Stimulated activated CD8-positive, alpha-beta memory T cell treated with anti-CD3 and anti-CD28 coated beads, Interleukin-12 subunit alpha, Interleukin-12 subunit beta, amount 100 ng/mL, for 1 hour (primary cell): ENCODE data around the gene HAAO.

Experiments
- DNase-seq: peaks from one replicate; pipeline ENCODE4 v3.0.0-alpha.2; 2020; ENCODE audit warnings: low read depth

The HAAO gene

DNA sequence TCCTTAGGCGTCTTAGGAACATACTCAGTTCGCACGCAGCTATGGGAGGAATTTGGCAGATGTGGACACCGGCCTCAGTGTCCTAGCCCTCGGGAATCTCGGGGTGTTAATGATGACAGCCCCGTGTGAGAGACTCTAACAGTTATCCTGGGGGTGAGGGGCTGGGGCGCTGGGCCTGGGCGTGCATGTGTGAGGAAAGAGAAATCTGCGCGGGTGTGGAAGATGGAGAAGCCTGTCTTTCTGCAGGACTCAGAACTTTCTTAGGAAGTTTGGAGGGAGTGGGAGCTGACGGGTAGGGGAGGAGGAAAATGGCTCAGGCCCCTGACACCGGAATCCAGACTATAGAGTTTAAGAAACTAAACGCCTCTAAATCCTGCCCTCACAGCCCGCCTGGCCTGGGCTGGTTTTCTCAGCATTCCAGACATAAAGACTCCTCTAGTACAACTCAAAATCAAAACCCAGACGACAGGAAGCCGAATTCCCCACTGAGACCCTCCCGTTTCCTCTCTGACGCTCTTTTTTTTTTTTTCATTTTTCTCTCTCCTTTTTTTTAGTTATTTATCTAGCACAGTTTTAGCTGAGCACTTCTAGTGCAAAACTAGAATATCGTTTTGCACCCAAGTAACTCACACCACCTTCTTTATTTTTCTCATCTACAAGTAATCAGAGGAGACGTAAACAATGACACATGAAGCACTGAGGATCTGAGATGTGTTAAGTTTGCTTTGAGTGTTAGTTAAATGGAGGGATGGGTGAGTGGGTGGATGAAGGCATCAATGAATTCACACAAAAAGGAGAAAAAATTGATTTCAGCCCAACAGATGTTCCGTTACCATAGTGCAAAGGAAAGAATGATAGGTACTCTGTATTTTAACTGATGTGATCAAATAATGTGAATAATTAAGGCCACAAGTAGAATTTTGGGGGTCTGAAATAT is 1.2 kb upstream of the HAAO start:
- DNase-seq, result no peak

DNA sequence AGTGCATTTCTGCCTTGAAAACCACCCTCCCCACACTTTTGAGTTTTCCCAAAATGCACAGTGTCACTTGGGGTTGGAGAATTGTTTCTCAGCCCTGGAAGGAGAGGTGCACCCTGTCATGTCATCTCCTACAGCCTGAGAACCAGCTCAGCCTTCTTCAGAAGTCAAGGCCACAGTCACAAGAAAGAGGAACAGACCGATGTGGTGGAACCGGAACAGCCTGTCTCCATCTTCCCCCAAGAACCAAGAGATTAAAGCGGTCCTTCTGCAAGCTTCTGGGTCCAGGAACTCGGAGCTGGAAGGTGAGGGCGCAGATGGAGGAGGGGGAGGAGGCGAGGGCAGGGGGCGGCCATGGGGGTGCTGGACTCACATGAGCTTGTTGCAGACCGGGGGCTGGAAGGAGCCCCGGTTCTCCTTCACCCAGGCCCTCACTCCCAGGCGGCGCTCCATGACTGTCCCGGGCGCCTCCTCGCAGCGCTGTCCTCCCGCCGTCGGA is 248 bp downstream of the HAAO start:
- DNase-seq, result no peak

DNA sequence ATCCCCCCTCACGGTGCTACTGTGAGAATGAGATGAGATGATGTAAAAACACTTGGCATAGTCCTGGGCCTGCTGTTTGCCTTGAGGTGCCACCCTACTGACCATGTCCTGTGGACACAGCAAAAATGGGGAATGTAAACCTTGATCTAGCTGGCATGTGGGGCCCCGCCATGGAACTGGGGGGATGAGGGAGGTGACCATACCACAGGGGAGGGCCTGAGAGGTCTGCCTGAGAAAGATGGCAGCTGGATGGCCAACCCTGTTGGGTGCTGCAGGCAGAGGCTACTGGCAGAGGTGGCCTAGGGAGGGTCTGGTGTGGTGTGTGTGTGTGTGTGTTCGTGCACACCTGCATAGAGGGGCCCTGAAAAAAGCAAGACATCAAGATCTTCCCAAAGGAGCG is 777 bp downstream of the HAAO start:
- no peak for DNase-seq

DNA sequence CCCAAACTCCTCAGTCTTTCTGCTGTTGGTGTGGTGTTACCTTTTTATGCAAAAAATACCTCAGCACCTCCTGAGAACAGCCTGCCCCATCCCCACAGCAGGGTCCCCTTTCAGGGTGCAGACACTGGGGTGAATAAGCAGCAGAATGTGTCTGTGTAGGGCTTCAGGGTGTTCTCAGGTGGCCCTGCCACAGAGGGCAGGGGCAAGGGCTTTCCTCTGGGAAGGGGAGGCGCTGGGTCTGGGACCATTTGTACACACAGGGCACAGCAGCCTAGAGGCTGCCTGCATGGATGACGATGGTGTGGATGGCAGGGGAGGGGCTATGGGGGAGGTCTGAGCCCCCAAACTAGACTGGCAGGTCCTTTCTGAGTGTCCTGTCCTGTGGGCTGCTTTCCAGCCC is 2.6 kb downstream of the HAAO start:
- DNase-seq, result no peak

DNA sequence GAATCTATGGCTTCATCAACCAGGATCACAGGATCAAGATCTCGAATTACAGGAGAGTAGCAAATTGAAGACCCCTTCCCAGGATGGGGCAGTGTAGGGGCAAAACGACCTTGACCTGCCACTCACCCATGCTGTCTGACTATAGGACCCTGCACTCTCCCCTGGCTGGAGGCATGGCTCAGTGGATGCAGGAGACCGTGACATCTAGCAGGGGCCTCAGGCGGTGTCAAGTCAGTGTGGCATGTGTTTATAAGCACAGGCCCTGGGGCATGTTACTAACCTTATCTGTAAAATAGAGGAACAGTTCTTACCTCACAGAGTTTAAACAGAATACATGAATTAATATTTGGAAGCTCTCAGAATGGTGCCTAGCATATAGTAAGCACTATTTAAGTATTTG is 3.5 kb downstream of the HAAO start:
- DNase-seq, result no peak

DNA sequence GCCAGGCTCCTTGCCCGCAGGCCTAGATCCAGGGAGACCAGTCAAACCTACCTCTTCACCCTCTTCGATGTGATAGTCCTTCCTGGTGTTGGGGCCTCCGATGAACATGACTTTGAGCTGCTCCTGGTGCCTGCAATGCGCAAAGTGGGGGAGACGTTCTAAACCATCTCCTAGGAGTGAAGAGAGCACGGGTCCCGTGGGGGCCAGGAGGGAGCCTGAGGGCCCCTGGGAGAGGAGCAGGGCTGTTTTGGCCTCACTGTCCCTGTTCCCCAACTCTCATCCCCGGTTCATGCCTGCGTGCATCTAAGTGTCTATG is 3.9 kb downstream of the HAAO start:
- DNase-seq, result no peak

DNA sequence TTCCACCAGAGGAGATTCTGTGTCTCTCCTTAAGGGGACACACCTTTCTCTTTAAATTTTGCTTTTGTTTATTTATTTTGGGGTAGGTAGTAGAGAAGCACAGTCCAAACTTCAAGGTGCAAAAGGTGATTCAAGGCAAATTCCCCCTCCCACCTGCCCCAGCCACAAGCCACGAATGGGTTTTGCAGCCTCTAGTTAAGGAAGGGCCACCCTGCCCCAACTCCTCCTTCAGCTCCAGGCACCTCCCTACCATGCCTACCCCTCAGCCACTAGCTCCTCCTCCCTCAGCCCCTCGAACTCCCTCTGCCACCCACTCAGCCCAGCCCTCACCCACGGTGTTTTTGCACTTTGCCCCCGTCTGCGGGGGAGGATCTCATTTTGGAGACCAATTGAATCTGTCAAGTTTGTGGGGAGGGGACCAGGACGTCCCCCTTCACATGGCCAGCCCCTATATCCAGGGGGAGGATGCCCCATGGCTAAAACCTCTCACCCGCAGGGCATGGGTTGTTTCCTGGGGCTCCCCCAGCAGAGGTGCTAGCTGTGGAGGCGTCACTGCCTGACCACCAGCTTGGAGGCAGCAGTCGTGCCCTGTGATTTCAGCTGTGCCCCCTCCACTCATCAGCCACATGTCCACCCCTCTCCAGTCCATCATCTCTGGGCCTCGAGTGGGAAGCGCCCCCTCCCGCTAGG is 4.5 kb downstream of the HAAO start:
- no peak for DNase-seq

DNA sequence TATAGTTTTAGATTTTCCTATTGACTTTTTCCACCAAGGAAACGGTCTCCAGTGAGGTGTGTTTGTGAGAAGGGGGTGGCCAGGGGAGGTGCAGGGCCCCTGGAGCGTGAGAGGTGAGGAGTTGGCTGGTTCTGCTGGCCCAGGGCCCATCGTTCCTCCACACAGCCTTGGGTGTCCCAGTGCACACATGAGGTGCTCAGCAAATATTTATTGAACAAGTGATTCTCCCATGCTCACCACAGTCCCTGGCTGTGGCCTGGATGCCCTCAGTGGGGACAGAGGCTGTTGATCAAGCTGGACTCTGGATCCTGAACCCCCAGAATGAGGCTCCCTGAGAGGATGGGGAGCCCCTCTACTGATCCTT is 5.0 kb downstream of the HAAO start:
- DNase-seq, result no peak

DNA sequence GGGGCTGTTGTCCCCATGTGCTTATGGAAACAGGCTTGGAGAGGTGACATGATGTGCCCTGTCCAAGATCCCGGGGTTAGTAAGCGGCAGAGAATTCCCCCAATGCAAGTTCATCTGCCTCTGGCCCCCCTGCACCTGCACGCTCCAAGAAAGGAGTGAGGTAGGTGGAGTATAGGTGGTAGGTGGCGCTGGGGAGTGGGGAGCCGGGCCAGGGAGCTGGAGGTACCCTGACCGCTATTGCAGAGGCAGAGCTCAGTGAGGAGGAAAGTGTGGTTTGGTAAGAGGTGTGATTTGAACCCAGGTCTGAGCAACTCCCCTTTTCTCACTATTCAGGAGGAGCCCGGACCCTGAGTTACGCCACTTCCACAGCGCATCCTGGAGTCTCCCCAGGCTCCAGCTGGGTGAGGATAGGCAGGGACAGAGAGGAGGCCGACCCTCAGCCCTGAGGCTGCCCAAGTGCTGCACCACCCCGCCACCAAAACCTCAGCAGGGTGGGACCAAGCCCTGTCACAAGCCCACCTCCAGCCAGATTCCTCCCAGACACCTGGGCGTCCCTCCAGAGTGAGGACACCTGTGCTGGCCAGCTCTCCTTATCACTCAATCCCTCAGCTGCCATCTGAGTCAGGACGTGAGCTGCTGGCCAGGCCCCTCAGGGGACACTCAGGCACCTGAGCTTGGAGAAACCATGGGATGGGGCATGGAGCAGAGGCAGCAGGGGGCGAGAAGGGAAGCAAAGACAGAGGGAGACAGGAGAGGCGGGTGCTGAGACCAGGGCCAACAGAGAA is 5.6 kb downstream of the HAAO start:
- DNase-seq, result no peak

DNA sequence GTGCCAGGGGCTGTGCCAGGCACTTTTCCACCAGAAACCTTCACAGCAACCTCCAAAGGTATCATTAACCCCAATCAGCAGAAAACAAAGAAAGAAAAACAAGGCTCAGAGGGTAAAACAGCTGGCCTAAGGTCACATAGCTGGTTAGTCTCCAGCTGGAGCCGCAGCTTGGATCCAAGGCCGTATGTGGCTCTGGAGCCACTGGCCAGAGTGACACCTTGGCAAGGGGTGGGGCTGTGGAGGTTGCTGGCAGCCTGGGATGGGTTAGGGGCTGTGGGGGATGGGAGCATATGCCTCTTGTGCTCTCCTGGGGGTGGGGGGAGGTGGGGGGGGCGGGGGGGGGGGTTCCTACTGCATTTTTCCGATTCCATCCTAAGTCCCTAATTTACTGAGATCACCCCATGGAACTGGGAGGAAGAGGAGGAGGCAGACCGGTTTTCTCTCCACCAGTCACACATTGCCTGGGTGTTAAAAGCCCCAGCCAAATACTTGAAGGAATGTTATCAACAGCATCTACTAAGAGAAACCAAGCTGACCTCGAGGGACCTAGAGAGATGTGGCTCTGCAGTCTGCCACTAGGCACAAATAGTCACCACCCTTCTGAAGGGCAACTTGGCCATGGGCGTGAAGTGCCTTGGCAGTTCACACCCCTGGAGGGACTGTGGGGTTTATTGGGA is 8.0 kb downstream of the HAAO start:
- no peak for DNase-seq

DNA sequence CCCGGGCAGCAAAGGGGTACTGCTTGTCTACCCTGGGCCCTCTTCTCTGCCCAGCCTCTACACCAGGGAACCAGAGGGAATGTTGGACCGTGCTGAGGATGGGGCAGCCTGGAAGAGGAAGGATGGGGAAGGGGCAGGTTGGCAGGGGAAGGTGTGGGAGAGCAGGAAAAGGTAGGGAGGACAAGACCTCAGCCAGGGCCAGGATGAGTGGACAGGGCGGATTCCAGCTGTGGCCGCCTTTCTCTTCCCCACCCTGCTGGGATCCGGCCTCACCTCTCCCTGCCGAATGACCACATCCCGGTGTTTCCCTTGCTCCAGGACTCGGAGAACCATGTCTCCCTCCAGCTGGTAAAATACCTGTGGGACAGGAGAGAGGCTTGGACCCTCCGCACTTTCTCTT is 8.9 kb downstream of the HAAO start:
- DNase-seq, result no peak

DNA sequence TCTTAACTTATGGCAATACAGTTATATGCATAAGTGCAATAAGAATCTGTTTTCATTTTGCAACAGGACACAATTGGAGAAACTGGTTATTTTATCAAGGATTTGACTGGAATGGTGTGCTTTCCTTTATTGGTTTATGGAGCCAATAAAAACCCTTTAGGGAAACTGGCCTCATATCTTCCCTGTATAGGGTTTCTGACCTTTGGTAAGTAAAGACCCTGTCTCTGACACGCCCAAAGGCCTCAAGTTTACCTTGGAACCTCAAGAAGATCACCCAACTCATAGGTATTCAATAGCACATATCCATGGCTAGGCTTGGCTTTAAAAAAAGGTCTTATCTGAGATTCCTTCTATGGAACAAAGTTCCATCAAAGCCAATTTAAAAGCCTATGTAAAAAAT is 11.2 kb downstream of the HAAO start:
- DNase-seq, result no peak

DNA sequence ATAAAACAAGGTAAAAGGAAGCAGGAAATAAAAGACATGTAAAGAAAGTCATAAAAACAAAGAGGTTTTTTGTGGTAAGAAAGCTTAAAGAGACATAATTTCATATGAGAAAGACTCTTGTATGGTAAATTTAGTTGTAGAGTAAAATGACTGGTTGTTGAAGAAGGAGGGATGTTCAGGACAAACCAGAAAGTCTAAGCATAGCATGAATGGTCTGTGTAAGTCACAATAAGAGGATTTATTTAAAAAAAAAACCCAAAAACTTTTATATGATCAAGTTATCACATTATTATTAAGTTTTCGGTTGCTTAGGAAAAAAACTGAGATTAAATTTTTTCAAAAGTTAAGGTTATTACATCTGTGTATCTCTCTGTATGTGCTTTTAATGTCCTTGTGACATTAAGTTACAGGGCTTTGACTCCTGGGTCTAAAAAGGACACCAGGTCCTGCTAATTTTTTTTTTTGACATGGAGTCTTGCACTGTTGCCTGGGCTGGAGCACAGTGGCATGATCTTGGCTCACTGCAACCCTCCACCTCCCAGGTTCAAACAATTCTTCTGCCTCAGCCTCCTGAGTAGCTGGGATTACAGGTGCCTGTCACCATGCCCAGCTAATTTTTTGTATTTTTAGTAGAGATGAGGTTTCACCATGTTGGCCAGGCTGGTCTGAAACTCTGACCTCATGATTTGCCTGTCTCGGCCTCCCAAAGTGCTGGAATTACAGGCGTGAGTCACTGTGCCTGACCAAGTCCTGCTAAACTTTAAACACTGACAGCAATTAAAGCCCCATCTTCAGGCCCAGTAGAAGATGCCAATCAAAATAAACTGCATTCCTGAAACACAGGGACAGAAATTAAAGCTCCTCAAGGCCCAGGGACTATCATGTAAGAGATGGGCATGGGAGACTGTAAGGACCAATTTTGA is 14.2 kb downstream of the HAAO start:
- no peak for DNase-seq

DNA sequence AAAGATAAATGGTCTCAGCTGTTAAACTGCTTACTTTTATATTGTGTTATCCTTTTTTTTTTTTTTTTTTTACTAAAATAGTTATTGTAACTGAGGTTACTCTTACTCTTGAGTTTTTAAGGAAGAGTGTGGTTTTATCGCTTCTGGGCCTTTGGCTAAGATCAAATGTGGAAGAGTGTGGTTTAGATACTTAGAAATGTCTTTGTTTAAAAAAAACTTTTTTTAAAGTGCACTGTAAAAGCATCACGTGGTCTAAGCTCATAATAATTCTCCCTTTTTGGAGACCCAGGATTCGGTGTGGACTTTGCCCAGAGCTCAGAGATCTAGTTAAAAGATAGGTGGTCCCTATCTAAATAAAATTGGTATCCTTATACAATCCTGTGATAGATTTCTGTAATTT is 16.6 kb downstream of the HAAO start:
- DNase-seq, result no peak

DNA sequence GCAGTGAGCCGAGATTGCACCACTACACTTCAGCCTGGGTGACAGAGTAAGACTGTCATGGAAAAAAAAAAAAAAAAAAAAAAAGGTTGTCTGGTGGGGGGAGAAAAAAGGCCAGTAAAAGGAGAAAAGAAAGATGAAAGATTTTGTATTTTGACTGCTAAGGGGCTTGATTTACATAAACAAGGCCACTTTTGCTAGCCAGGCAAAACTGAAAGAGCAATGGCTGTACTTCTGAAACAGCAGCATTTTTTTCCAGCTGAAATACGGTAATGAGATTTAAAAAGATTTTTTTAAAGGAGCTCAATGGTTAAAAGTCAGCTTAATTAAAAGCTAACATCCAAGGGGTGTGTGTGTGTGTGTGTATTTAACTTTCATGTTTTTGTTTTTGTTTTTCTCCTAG is 17.2 kb downstream of the HAAO start:
- DNase-seq, result no peak

DNA sequence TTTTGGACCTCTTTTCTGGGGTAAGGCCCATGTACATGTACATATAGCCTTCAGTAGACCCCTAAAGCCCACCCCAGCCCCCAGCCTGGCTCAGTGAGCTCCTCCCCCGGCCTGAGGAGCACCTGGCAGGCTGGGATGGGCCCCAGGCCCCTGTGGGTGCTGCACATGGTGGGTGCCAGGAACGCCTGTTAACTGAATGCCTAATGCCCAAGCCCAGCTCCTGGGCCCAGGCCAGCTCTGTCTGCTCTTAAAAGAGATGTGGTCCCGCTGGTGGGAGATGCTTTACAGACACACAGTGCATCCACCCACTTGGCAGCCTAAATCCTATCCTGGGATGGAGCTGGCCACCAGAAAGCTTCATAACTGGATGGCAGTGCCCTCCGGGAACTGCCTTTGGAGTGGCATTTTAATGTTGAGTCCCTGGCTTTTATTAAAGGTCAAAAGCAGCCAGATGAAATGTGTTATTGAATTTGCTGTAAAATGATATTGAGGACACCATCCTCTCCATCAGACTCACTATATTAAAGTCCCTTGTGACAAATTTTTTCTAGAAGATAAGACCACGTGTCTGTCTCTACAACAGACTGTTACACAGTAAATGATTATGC is 20.7 kb downstream of the HAAO start:
- DNase-seq, result no peak

DNA sequence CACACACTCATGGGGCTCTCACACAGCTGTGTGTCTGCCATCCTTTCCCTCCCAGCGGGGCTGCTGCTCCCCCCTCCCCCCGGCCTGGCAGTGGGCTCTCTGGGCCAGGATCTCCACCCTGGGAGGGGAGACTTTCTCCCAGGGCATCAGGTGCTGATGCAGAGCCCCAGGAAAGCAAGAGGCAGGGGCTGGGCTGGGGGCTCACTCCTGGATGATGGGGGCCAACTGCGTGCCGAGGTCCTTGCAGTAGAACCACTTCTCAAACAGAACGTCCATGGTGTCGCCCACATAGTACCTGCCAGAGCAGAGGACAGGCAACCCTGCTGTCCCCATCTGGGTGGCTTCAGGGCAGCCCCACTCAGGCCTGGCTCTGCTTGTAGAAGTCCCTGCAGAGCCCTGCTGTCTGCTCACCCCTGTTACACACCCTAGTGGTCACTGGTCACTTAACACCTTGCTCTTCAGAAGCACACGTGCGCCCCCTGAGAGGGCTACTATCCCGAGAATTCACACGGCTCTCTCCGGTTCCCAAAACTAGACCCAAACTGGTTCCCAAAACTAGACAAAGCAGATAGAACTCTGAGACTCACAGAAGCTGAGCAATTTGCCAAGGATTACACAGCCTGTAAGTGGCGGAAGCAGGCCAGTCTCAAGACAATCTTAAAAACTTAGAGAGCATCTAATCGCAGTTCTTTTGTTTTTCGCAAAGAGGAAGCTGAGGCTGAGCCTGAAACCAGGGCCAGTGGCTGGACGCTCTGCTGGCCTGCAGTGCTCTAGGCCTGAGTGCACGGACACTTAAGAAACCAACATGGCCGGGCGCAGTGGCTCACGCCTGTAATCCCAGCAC is 21.9 kb downstream of the HAAO start:
- no peak for DNase-seq

DNA sequence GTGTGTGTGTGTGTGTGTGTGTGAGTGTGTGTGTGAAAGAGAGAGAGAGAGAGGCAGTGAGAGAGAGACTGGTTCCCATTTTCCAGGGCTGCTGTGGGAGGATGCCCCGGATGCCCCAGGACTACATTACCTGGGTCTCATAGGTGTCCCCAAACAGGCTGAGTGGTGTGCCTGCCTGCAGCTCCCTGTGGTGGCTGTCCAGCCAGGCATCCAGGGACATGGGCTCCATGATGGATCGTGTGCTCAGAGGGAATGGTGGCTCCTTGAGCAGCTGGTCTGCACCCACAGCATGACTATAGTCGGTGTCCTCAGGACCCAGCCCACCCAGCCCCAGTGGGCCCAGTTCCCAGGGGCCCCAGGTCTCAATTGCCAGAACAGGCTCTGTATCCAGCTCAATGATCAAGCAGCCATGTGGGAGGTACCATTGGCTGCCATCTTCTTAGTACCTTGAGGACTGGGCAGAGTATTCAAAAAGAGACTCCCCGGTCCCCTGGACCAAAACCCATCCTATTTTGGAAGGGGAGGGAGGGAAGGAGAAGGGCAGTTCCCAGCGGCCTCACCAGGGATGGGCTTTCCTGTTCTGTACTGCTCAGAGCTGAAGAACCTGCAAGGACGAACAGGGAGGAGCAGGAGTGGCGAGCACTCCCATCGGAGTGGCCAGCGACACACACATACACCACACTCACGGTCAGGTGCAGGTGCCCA is 22.6 kb downstream of the HAAO start:
- DNase-seq, result no peak

DNA sequence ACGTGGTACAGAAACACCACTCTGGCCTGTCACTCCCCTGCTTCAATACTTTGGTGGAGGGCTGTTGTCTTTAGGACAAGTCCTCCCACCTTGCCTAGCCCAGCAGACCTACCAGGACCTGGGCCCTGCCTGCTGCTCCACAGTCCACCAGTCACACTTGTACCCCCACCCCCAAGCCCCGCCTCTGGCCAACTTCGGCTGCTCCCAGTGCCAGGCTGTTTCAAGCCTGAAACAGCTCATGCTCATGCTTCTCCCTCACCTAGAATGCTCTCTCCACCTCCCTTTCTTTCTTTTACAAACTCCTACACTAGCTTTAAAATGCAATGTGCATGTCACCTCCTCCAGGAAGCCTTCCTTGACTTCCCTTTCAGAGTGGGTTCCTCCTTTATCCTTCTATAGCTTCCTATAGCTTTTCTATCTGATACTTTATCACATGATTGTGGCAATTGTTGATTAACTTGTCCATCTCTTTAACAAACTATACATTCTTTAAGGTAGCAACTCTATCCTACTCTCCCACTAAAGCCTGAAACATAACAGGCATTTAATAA is 23.6 kb downstream of the HAAO start:
- DNase-seq, result no peak
